Prostate gland (tissue), 2 donors: Measurements from ENCODE around the gene ASXL1.

ENCODE experiments used
- POLR2A ChIP-seq: fragments of 450-650 bp; IDR thresholded peaks from one replicate; pipeline ENCODE4 v1.6.1; 2016; ENCODE audit warnings: antibody characterized with exemption, mild to moderate bottlenecking
- POLR2AphosphoS5 ChIP-seq: sonication (generic); formaldehyde crosslinking; IDR thresholded peaks from one replicate; pipeline ENCODE4 v1.6.1; 2017; ENCODE audit warnings: antibody characterized with exemption
- TF ChIP-seq, protein P1 (sequence below), 4 experiments: fragments of 200-600 bp in 2 of 4; fragments of 450-650 bp in 2 of 4; sonication (generic) in 2 of 4; IDR thresholded peaks; 1 replicate in 3 of 4; 2 replicates in 1 of 4; pipeline ENCODE4 v1.5.1; 2016 to 2019; ENCODE audit warnings: antibody characterized with exemption in 4 of 4, mild to moderate bottlenecking in 2 of 4, moderate library complexity in 2 of 4

DNA sequence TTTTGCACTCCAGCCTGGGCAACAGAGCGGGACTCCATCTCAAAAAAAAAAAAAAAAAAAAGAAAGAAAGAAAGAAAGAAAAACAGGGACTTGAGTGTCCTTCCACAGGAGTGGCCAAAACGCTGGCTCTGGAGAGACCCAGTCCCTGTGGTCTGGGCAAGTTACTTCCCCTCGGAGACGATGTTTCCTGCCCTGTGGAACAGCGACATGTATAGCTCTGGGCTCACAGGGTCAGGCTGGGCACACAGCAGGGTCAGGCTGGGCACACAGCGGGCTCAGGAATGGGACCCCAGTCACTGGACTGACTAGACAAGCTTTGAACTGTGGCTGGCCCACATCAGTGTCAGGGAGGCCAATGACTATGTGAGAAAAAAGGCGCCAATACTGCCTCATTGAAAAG, 110.7 kb downstream of the ASXL1 start:
- TF ChIP-seq POLR2AphosphoS5 (no peak), POLR2A (no peak)
- TF ChIP-seq, protein P1, sequence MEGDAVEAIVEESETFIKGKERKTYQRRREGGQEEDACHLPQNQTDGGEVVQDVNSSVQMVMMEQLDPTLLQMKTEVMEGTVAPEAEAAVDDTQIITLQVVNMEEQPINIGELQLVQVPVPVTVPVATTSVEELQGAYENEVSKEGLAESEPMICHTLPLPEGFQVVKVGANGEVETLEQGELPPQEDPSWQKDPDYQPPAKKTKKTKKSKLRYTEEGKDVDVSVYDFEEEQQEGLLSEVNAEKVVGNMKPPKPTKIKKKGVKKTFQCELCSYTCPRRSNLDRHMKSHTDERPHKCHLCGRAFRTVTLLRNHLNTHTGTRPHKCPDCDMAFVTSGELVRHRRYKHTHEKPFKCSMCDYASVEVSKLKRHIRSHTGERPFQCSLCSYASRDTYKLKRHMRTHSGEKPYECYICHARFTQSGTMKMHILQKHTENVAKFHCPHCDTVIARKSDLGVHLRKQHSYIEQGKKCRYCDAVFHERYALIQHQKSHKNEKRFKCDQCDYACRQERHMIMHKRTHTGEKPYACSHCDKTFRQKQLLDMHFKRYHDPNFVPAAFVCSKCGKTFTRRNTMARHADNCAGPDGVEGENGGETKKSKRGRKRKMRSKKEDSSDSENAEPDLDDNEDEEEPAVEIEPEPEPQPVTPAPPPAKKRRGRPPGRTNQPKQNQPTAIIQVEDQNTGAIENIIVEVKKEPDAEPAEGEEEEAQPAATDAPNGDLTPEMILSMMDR (IDR thresholded peaks at IDR 0.05): no peak
